Measurements from ENCODE around the gene CASKIN1. TPM values are rescaled to one million over a fixed set of nuclear protein-coding genes. Genes with fewer than 3 reads are reported as not detected.

CASKIN1 gene
- total RNA-seq, 1 donor from 2014 or later: 1.6 TPM

- H3K4me1 Mint-ChIP-seq: peaks cover 8% of the 10 kb centered on the region
- TF ChIP-seq CTCF (IDR thresholded peaks at IDR 0.05) (no peak), EZH2 (IDR thresholded peaks at IDR 0.05) (no peak), EZH2phosphoT487 (IDR thresholded peaks at IDR 0.05) (no peak)
- Histone ChIP-seq H4K20me1 (ENCODE audit: low read depth) (peaks cover 17% of the 10 kb centered on the region), H3K9ac (no peak overlapping the region), H3K9me3 (ENCODE audit: low read depth) (no peaks in the 10 kb centered on the region), H3K27me3 (peaks cover 63% of the 10 kb centered on the region), H3K79me2 (ENCODE audit: low read depth) (no peaks in the 10 kb centered on the region), H3K36me3 (no peaks in the 10 kb centered on the region), H3K27ac (no peak overlapping the region), H3K4me1 (peaks cover 14% of the 10 kb centered on the region), H2AFZ (replicated peaks) (peak overlapping the region; percentile 50), H3K4me3 (peak overlapping the region; percentile 48), H3F3A (ENCODE audit: low read depth) (peaks cover 26% of the 10 kb centered on the region), H3K4me2 (peak overlapping the region; percentile 85)
- H3K27me3 Mint-ChIP-seq (ENCODE audit: insufficient read depth, low read depth): peaks cover 17% of the 10 kb centered on the region
- H3K36me3 Mint-ChIP-seq: no peaks in the 10 kb centered on the region
- no peak for DNase-seq (ENCODE audit: low spot score)
- H3K4me3 Mint-ChIP-seq: peak overlapping the region; percentile 81
- H3K9me3 Mint-ChIP-seq: no peaks in the 10 kb centered on the region
- H3K27ac Mint-ChIP-seq: no peak overlapping the region
Measured at GRCh38 chr16:2196981-2197511, 641 bp upstream of the CASKIN1 start.

- Histone ChIP-seq H3K9me3 (ENCODE audit: low read depth) (no peaks in the 10 kb centered on the region), H3K79me2 (ENCODE audit: low read depth) (no peaks in the 10 kb centered on the region), H3K4me3 (peak overlapping the region; percentile 80), H3K27ac (no peak overlapping the region), H4K20me1 (ENCODE audit: low read depth) (peaks cover 17% of the 10 kb centered on the region), H3K27me3 (peaks cover 57% of the 10 kb centered on the region), H3K9ac (no peak overlapping the region), H3K4me1 (peaks cover 14% of the 10 kb centered on the region), H3K4me2 (peak overlapping the region; percentile 91), H3F3A (ENCODE audit: low read depth) (peaks cover 26% of the 10 kb centered on the region), H3K36me3 (no peaks in the 10 kb centered on the region), H2AFZ (replicated peaks) (no peak overlapping the region)
- DNase-seq (ENCODE audit: low spot score): peak; percentile 43
- Mint-ChIP-seq H3K27ac (no peak overlapping the region), H3K4me1 (peaks cover 8% of the 10 kb centered on the region), H3K4me3 (peak overlapping the region; percentile 85), H3K36me3 (no peaks in the 10 kb centered on the region), H3K9me3 (no peaks in the 10 kb centered on the region), H3K27me3 (ENCODE audit: insufficient read depth, low read depth) (peaks cover 17% of the 10 kb centered on the region)
- TF ChIP-seq EZH2phosphoT487 (IDR thresholded peaks at IDR 0.05) (no peak), EZH2 (IDR thresholded peaks at IDR 0.05) (peak; percentile 47), CTCF (IDR thresholded peaks at IDR 0.05) (no peak)
Measured at GRCh38 chr16:2195322-2196161, 863 bp downstream of the CASKIN1 start.

GRCh38 chr16:2194852-2195321, 1.5 kb downstream of the CASKIN1 start:
- Histone ChIP-seq H3K9ac (no peak overlapping the region), H3K4me3 (peak overlapping the region; percentile 80), H3F3A (ENCODE audit: low read depth) (peaks cover 26% of the 10 kb centered on the region), H4K20me1 (ENCODE audit: low read depth) (peaks cover 17% of the 10 kb centered on the region), H3K27me3 (peaks cover 51% of the 10 kb centered on the region), H3K36me3 (no peaks in the 10 kb centered on the region), H3K79me2 (ENCODE audit: low read depth) (no peaks in the 10 kb centered on the region), H3K4me2 (peak overlapping the region; percentile 91), H3K27ac (no peak overlapping the region), H2AFZ (replicated peaks) (no peak overlapping the region), H3K4me1 (peaks cover 14% of the 10 kb centered on the region), H3K9me3 (ENCODE audit: low read depth) (no peaks in the 10 kb centered on the region)
- Mint-ChIP-seq H3K4me1 (peaks cover 8% of the 10 kb centered on the region), H3K9me3 (no peaks in the 10 kb centered on the region), H3K36me3 (no peaks in the 10 kb centered on the region), H3K4me3 (peak overlapping the region; percentile 85), H3K27me3 (ENCODE audit: insufficient read depth, low read depth) (peaks cover 17% of the 10 kb centered on the region), H3K27ac (no peak overlapping the region)
- TF ChIP-seq EZH2phosphoT487 (IDR thresholded peaks at IDR 0.05) (no peak), EZH2 (IDR thresholded peaks at IDR 0.05) (no peak), CTCF (IDR thresholded peaks at IDR 0.05) (peak; percentile 46)
- DNase-seq (ENCODE audit: low spot score): peak; percentile 64

Data from neural progenitor cell (in vitro differentiated cells).